ENCODE results near the gene IGFBP1. TPM values are rescaled to one million over a fixed set of nuclear protein-coding genes. Genes with fewer than 3 reads are reported as not detected.

Gene IGFBP1
- polyA plus RNA-seq, 3 donors = 0.47 to 0.50 (median 0.50) TPM

DNA sequence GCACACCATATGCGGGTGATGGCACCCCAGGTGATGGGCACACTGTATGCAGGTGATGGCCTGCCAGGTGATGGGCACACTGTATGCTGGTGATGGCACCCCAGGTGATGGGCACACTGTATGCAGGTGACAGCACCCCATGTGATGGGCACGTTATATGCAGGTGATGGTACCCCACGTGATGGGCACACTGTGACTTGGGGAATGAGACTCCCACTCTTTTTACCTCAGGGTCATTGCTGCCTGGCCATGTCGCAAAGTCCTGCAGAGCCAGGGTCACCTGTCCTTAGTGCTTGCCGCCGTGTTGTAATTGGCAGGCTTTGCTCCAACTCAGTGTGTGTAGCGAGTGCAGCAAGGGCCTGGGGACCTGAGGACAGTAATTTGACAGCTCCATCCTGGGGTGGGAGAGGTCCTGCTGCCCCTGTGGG lies 7.8 kb upstream of the IGFBP1 start:
- DNase-seq (ENCODE audit: low read depth in 3 of 3, low spot score in 2 of 3) = no peak

- DNase-seq (ENCODE audit: low read depth in 3 of 3, low spot score in 2 of 3) = no peak
Measured at GRCh38 chr7:45881280-45881758, 7.0 kb upstream of the IGFBP1 start.

DNA sequence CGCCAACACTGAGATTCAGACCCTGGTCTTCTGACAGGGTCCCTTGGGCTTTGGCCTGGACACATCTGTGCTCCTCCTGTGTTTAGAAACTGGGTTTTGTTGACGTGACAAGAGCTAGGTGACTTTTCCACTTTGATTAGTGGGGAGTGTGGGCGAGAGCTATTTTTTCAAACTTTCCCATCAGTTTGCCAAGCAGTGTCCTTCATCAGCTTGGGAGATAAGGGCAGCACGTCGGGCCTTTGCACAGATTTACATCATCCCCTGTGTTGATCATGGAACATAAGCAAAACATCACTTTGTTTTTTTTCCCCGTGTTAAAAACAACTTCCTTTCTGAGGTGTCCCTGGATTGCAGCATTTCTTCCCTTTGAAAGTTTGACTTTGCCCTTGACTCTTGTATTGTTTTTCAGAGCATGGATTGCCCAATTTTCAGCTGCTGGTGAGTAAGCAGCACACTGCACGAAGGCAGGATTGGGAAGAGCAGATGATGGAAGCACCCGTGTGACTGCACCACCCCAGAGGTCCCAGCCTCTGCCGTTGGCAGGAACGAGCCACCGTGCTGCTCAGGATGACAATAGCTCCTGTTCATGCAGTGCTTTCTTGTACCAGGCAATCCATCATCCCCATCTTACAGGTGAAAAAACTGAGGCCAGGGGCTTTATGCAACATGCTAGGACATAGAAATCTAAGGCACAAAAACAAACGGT lies 6.4 kb upstream of the IGFBP1 start:
- DNase-seq (ENCODE audit: low read depth in 3 of 3, low spot score in 2 of 3) = no peak

- no peak for DNase-seq (ENCODE audit: low read depth in 3 of 3, low spot score in 2 of 3)
Measured at GRCh38 chr7:45882465-45882810, 5.8 kb upstream of the IGFBP1 start.

GRCh38 chr7:45884136-45884535 lies 4.2 kb upstream of the IGFBP1 start:
- no peak for DNase-seq (ENCODE audit: low read depth in 3 of 3, low spot score in 2 of 3)

- no peak for DNase-seq (ENCODE audit: low read depth in 3 of 3, low spot score in 2 of 3)
Measured at GRCh38 chr7:45885264-45885882, 2.9 kb upstream of the IGFBP1 start.

- no peak for DNase-seq (ENCODE audit: low read depth in 3 of 3, low spot score in 2 of 3)
Measured at GRCh38 chr7:45886931-45887667, 1.2 kb upstream of the IGFBP1 start.

- DNase-seq (ENCODE audit: low read depth in 3 of 3, low spot score in 2 of 3) = peak in 1 of 3 donors; percentile 1
Measured at GRCh38 chr7:45888993-45889366, 692 bp downstream of the IGFBP1 start.

GRCh38 chr7:45889367-45890067 lies 1.2 kb downstream of the IGFBP1 start:
- no peak for DNase-seq (ENCODE audit: low read depth in 3 of 3, low spot score in 2 of 3)

DNA sequence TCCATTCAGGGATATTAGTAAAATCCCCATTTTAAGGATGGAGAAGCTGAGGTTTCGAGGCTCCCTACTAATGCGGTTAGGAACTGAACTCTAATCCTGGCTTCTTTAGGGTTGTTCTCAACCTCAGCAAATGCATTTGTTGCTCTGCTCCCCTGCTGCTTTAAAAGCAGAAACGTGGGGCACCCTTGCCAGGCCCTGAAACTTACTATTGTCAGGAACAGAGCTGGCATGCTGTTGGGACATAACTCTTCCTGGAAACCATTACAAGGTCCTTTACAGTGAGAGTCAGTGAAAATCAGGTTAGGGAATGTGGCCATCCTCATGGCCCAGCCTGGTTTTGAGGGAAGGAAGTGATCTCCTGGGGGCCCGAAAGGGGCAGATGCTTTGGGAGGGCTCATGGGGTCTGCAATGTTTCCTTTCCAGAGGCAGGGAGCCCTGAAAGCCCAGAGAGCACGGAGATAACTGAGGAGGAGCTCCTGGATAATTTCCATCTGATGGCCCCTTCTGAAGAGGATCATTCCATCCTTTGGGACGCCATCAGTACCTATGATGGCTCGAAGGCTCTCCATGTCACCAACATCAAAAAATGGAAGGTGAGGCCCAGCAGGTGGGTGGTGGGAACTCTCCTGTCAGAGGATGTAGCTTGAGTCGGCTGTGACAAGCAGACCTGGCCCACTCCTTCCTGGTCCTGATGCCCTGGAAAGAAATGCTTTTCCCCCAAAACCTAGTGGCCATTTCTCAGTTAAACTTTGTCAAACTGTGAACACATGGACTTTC lies 2.0 kb downstream of the IGFBP1 start:
- DNase-seq (ENCODE audit: low read depth in 3 of 3, low spot score in 2 of 3) = no peak

DNA sequence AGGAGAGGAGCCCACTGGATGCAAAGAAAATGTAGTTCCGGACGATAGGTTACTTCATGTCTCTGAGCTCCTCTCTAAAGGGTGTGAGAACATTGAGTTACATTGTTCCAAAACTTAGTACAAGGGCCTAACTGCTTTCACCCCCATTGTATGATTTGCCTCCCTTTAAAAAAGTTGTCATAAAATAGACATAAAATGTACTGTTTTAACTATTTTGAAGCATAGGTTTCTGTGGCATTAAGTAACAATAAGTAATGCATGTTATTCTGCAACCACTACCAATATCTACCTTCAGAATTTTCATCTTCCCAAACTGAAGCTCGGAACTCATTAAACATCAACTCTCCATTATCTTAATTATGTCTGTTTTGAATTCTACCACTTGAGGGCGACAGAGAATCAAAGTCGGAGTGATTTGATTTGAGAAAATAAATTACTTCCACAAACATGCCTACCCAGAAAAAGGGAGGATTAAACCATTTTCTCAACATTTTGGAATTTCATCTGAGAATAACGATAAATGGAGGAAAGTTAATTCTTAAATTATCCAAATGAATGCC lies 2.7 kb downstream of the IGFBP1 start:
- peak in 2 of 3 donors; percentile 23 to 45 for DNase-seq (ENCODE audit: low read depth in 3 of 3, low spot score in 2 of 3)

- DNase-seq (ENCODE audit: low read depth in 3 of 3, low spot score in 2 of 3) = no peak
Measured at GRCh38 chr7:45891462-45892402, 3.4 kb downstream of the IGFBP1 start.

GRCh38 chr7:45892407-45893035 lies 4.2 kb downstream of the IGFBP1 start:
- no peak for DNase-seq (ENCODE audit: low read depth in 3 of 3, low spot score in 2 of 3)

DNA sequence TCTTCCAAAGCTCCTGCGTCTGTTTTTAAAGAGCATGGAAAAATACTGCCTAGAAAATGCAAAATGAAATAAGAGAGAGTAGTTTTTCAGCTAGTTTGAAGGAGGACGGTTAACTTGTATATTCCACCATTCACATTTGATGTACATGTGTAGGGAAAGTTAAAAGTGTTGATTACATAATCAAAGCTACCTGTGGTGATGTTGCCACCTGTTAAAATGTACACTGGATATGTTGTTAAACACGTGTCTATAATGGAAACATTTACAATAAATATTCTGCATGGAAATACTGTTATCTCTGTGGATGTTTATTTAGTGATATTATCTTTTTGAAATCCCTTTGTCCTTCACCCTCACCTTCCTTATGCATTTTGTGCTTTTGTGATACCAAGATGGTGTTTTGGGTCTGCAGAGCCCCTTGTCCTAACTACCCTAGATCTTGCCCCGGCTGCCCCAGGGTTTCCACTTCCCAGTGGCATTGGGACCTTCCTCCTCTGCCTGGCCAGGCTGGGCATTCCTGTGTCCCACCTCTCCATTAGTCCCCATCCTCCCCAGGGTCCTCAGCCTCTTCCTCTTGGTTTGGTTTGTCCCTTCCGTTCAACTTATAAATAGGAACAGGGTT lies 5.2 kb downstream of the IGFBP1 start:
- DNase-seq (ENCODE audit: low read depth in 3 of 3, low spot score in 2 of 3) = no peak

DNA sequence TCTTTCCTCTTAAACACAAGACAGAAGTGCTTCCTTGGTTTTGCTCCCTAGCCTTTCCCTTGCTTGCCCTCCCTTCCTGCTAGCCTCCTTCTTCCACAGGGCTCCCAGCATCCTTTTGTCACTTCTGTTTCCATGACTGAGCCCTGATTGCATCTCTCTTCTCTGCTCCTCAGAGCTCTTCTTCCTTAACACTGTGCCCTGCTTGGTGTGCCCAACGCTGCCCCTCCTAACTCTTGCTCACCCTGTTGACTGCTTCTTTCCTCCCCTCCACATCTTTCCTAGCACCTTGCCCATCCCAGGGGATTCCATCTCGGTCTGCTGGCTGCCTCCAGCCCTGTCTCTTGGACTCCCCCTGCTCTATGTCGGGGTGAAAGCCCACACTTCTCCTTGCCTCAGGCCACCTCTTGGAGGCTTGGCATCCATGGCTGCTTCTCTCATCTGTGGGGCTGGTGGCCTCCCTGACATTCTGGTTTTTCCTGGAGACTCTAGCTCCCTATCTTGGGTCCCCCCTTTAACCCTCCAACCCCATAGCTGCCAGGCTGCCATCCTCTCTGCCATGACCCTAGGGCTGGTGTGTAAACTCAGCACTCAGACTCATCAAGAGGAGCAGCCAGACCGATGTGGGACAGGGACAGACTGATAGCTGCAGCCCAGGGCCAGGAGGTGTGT lies 5.8 kb downstream of the IGFBP1 start:
- no peak for DNase-seq (ENCODE audit: low read depth in 3 of 3, low spot score in 2 of 3)

DNA sequence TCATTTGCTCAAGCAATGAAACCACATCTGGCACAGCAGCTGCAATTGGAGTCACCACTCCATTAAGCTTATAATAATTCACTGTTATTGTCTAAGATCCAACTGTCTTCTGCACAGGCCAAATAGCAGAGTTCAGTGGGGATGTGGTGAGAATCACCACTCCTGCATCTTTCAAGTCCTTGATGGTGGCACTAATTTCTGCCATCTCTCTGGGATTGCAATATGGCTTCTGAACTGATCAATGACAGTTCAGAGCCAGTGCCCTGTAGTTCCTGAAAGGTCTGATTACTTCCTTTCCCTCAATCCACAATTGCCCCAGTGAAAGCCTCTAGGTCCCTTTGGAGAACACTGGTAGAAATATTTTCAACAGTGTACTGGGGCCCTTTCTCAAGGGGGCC lies 6.4 kb downstream of the IGFBP1 start:
- no peak for DNase-seq (ENCODE audit: low read depth in 3 of 3, low spot score in 2 of 3)

DNA sequence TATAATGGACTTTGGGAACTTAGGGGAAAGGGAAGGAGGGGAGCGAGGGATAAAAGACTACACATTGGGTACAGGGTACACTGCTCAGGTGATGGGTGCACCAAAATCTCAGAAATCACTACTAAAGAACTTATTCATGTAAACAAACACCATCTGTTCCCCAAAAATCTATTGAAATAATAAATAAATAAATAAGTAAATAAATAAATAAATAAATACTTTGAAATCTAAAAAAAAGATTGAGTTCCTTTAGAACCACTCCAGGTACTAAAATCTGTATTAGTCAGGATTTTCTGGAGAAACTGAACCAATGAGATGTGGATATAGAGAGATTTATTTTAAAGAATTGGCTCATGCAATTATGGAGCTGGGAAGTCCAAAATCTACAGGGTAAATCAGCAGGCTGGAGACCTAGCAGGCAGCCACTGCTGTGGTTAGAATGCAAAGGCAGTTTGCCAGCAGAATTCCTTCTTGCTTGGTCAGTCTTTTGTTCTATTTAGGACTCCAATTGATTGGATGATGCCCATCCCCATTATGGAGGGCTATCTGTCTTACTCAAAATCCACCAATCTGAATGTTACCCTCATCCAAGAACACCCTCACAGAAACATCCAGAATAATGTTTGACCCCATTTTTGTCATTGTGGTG lies 8.9 kb downstream of the IGFBP1 start:
- no peak for DNase-seq (ENCODE audit: low read depth in 3 of 3, low spot score in 2 of 3)

Data from right renal cortex interstitium (tissue), 3 donors.